Tongue (tissue), 2 donors: ENCODE measurements around the gene LUM. TPM values are rescaled to one million over a fixed set of nuclear protein-coding genes. Genes with fewer than 3 reads are reported as not detected.

Source experiments
- DNase-seq: peaks from one replicate; pipeline ENCODE4 v3.0.0-alpha.2; 2015
- total RNA-seq: library from RNA; depleted of rRNA; stranded (reverse); fragments of >200 nt; gene quantifications from one replicate; pipeline ENCODE4 v1.2.3, GENCODE V29; 2014

The LUM gene
- total RNA-seq, 1 donor from 2014 or later, result 449 TPM

DNA sequence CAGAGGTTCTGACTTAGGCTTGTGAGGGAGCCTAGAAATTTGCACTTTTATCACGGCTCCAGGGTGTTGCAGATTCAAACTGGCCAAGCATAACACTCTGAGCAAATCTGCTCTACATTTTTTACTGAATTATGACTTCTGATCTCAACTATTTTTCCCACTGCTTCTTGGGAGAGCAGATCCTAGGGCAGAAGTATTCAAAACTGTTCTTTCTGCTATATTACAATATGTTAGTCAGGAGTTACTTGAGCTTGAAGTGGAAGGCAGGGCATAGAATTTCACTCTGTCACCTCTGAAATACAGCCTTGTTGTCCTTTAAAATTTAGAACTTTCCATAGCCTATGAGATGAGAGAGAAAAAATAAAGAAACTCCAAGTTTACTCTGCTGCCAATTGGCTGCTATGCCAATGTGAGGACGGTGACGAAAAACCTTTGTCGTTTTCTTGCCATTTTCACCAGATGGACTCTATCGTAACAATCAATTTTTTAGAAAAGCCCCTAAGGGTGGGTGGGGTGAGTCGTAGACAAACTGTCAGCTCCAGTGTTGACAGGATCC lies 37.1 kb downstream of the LUM start:
- peak; percentile 66 for DNase-seq

DNA sequence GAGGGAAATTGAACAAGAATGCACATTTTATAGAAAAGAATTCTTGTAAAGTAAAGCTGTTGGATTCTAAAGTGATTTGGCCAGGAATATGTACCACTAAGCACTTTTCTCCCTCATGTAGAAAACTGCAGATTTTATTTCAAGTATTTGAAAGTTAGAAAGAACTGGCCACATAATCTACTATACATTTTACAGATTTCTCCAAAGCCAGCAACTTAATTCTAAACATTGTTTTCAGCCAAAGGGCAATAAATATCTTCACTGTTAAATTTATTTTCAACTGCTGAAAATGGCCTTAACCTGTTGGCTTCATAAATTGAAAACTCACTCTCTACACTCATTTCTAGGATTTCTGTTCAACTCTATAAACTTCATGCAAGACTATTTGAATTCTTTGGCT lies 37.9 kb downstream of the LUM start:
- DNase-seq, result no peak

DNA sequence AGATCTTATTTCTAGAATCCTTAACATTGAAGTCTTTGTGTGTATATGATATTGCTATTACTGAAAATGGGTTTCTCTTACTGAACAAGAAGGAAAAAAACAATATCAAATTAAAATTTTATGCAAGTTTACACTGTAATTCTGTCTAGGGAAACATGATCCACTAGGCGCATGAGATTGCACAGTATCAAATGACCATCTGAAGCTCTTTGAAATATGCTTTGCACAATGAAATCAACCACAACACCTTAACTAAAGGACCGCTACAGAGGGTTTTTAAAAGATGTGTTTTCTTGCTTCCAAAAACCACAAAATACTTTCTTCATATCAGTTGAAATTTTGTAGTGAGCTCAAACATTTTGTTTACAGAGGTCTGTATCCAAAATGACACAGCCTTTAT lies 38.4 kb downstream of the LUM start:
- no peak for DNase-seq

DNA sequence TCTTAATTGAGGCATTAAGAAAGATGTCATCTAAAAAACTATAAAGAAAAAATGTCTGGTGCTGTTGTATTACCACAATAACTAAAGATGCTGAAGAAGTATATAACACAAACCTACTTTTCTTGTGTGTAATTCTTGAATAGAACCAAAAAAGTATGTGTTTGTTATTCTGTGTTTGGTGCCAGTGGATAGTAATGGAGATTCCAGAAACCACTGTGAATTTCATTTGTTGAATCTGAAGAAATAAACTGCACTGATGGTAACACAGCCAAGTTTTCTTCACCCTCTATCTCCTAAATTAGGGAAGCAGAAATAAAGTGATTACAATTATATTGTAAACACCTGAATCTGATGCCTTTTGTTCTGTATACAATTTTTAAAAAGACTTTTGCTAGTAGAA lies 40.4 kb downstream of the LUM start:
- DNase-seq, result no peak

DNA sequence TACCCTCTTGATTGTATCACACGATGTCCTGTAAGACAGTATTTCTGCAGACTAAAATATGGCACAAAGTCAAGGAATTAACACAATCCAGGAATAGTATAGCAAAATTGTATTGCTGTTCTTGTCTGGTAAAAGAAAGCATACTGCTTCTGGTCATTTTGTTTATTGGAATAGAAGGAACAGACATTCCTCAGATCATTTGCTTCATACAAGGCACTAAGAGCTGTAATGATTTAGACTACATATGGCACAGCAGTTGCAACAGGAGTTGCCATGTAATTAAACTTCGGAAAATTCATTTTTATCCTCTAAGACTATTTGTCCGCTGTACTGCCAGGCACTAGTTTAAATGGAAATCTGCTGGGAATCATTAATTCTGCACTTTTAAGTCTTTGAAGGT lies 45.9 kb downstream of the LUM start:
- DNase-seq, result no peak

DNA sequence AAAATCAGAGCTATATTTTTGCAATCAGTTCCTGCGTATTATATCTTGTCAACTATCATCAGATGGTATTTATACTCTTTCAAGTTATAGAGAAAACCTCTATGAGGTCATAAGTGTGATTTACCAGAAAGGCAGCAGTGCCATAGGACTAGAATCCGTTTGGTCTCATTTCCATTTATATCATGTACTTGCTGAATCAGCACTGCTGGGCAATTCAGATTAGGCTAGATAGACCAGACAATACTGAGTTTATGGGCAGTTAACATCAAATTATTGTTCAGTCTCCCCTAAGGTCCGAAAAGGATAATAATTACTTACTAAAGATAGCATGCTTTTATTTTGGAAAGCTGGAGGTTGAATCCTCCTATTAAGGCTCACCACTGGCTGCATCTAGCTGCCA lies 46.7 kb downstream of the LUM start:
- DNase-seq, result no peak

DNA sequence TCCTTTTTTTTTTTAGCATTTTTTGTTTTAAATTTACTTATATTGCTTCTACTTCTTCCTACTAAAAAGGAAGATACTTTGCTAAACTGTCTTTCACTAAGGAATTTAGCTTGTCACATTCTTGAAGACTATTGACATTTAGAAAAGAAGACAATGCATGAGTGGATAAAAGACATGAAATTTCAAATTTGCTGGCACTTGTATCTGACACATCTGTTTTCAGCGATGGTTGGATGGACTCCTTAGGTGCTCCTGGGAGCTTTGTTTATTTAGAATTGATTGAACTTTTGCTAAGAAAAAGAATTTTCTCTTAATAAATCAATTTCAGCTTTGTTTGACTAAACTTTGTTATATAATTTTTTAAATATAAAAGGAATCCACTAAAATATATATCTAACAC lies 50.2 kb downstream of the LUM start:
- no peak for DNase-seq

DNA sequence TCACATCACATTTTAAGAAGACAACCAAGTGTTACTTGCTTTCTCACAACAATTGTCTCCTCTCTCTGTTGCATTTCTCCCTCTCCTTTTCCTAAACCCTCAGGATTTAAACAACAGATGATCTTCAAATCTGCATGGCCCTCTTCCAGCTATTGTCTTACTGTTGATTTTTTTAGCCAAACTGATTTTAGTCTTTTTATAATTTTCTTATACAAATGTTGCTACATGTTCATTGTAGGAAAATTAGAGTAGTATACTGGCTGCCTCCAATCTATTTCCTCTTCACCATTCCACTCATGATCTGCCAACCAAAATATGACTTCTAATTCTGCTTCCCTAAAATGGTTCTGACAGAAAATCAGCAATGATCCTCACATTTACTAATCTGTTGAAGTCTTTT lies 52.1 kb downstream of the LUM start:
- peak; percentile 29 for DNase-seq

DNA sequence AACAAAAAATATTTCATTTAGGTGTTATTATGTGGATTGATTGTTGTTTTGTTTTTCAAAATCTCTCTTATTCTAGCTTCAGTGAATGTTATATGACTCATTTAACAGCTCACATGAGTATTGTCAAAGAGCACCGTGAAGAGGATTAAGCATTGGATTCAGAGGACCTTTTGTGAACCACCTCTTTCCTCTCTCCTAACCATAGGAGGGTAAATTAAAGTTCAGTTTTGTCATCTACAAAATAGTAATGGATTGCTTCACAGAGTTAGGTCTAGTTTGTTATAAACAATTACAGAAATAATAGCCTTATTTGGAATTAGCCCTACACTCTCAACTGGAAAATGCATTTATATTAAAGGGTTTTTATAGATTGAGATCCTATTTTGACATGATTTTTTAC lies 52.5 kb downstream of the LUM start:
- DNase-seq, result no peak

DNA sequence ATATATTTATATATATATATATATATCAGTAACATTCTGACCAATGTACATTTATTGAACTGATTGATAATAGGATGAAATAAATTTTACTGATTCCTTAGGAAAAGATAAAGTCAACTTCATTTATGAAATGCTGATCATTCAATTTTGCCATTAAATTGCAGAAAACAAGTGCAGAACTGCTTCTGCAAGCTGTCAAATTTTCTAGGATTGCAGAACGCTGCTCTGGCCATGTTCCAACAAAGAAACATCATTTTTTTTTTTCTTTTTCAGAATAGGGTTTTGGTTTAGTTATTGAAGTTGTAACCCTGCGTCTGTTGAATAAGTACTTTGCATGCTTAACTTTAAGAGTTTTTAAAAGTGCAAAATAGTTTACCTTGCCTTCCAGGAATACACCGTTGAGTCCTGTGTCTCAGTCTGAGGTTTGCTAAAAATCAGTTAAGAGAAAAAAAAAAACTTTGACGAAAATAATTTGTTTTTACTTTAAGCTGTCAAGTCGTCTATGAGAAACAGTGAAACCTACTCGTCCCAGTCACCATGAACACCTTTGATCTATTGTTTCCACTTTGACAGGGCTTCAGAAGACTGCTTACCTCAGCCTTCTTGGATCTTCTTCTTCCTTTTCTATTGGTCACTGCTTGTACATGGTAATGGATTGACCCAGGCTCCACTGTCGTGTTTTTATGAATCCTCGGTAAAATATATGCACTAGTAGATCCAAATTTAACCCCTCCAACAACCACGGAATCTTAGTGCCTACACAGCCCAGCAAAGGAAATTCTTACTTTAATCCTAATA lies 53.7 kb downstream of the LUM start, which contains the start of gene KERA:
Gene KERA (minus strand): TSS at position 657 of the 798 bp plus-strand sequence. CDS start 1,743 bp downstream, outside the sequence.
- peak; percentile 62 for DNase-seq

DNA sequence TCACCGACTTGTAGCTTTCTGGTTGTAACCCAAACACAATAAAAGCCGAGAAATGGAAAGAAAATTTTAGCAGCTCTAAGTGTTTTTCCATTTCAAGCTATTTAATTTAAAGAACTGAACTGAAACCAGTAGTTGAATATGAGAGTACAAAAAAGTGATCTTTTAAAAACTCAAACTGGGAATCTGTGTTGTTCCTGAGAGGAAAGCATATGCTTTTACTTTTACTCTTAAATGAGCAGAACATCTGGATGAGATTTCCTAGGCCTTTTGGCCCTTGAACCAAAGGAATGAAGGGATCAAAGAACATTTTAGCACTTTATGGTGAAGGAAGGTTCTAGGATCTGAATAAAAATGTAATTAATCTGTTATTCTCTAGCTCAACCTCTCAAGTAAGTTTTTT lies 54.8 kb downstream of the LUM start:
- peak; percentile 52 for DNase-seq

DNA sequence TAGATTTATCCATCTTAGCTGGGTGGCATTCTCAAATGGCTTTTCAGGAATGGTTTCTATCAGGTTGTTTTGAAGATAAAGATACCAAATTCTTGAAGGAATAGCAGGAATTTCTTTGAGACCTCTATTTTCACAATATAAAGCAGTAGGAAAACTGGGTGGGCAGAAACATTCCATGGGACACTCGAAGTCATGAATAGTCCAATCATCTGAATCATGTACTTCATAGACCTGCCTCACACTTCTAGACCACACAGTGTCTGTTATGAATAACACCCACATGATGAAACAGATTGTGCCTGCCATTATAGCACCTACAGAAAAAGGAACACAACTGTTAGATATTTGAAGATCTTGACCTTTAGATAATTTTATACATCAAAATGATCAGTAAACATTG lies 55.3 kb downstream of the LUM start:
- DNase-seq, result no peak

DNA sequence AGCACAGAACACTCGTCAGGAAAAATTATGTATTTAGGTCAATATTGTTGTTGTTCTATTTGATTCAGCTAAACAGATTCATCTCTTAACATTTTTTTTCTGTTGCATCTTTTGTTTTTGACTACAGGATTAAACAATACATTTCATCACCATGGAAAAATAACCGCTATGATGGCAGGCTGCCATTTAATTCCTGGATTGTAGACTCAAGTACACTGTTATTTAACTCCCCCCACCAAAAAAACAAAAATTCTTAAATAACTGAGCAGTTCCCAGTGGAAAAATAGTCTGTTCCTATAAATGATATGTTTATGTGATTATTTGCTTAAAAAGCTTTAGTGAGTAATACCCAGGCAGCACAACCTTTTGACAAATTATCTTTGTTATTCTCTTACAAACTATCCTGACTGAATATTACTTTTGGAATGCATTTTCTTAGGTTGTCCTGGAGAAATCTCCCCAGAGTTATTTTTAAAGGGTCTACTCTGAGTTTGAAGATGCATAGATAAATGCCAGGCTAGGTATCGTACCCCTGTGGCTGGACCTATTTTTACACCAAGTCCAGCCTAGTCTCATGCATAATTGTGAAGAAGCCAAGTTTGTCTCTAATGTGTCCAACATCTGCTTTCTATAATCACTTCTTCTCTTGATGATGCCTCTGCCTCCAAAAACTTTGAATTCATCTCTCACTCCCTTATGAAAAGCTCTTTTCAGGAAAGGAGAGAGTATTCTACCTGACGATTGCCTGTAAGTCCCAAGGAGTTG lies 57.2 kb downstream of the LUM start:
- peak; percentile 92 for DNase-seq

Other genes starting within 250 kb of the LUM start
- not detected for gene CCER1, start 156.3 kb downstream of the LUM start, total RNA-seq
- gene EPYC, start 106.5 kb downstream of the LUM start, total RNA-seq, result not detected
- 81.0 TPM for gene KERA, start 53.5 kb downstream of the LUM start, total RNA-seq
- 470 TPM for gene DCN, start 71.3 kb upstream of the LUM start, total RNA-seq